Measurements from ENCODE around the gene DNMT3L.

GRCh38 chr21:44258056-44258725 is 3.5 kb downstream of the DNMT3L start:
- no peak for TF ChIP-seq CTCF (IDR thresholded peaks at IDR 0.05; ENCODE audit: low read depth, low read length)
- no peak for TF ChIP-seq MAX (IDR thresholded peaks at IDR 0.05; ENCODE audit: low read depth, low read length)
- no peak for TF ChIP-seq POLR2A (IDR thresholded peaks at IDR 0.05; ENCODE audit: extremely low read depth, insufficient read length)
